HG02759 (cell line): ENCODE results near the gene ZNF488.

Experiments used
- ATAC-seq: cut with Tn5 transposase; IDR thresholded peaks from one replicate; pipeline ENCODE4 v1.9.1; 2021; ENCODE audit warnings: mild to moderate bottlenecking, moderate library complexity; ENCODE audit not compliant: unreplicated experiment

The ZNF488 gene

GRCh38 chr10:47367646-47368045 lies 16.4 kb downstream of the ZNF488 start:
- no peak for ATAC-seq

- no peak for ATAC-seq
Measured at GRCh38 chr10:47366731-47367460, 17.2 kb downstream of the ZNF488 start.

GRCh38 chr10:47366181-47366631 lies 17.9 kb downstream of the ZNF488 start:
- ATAC-seq = no peak

- ATAC-seq = no peak
Measured at GRCh38 chr10:47365431-47366180, 18.5 kb downstream of the ZNF488 start.

GRCh38 chr10:47364911-47365310 lies 19.2 kb downstream of the ZNF488 start:
- ATAC-seq = no peak

GRCh38 chr10:47364366-47364765 lies 19.7 kb downstream of the ZNF488 start:
- no peak for ATAC-seq

GRCh38 chr10:47363781-47364180 lies 20.3 kb downstream of the ZNF488 start:
- ATAC-seq = no peak

- no peak for ATAC-seq
Measured at GRCh38 chr10:47362199-47362598, 21.9 kb downstream of the ZNF488 start.

GRCh38 chr10:47361293-47361692 lies 22.8 kb downstream of the ZNF488 start:
- no peak for ATAC-seq

- no peak for ATAC-seq
Measured at GRCh38 chr10:47360419-47361040, 23.6 kb downstream of the ZNF488 start.

- no peak for ATAC-seq
Measured at GRCh38 chr10:47359626-47360418, 24.3 kb downstream of the ZNF488 start.

GRCh38 chr10:47359101-47359500 lies 25.0 kb downstream of the ZNF488 start:
- no peak for ATAC-seq

- ATAC-seq = no peak
Measured at GRCh38 chr10:47358457-47358856, 25.6 kb downstream of the ZNF488 start.

- ATAC-seq = no peak
Measured at GRCh38 chr10:47357911-47358310, 26.2 kb downstream of the ZNF488 start.

GRCh38 chr10:47357131-47357582 lies 26.9 kb downstream of the ZNF488 start:
- ATAC-seq = no peak

- no peak for ATAC-seq
Measured at GRCh38 chr10:47356708-47357107, 27.4 kb downstream of the ZNF488 start.

GRCh38 chr10:47354900-47355299 lies 29.2 kb downstream of the ZNF488 start:
- ATAC-seq = no peak

- ATAC-seq = no peak
Measured at GRCh38 chr10:47354165-47354564, 29.9 kb downstream of the ZNF488 start.

- ATAC-seq = no peak
Measured at GRCh38 chr10:47353351-47353750, 30.7 kb downstream of the ZNF488 start.

- ATAC-seq = no peak
Measured at GRCh38 chr10:47351899-47352815, 31.9 kb downstream of the ZNF488 start.
